HCEC 1CT (cell line): Measurements from ENCODE around the gene IKZF5.

Source experiments
- DNase-seq: peaks from one replicate; pipeline ENCODE4 v3.0.0-alpha.2; 2017

Gene IKZF5

DNA sequence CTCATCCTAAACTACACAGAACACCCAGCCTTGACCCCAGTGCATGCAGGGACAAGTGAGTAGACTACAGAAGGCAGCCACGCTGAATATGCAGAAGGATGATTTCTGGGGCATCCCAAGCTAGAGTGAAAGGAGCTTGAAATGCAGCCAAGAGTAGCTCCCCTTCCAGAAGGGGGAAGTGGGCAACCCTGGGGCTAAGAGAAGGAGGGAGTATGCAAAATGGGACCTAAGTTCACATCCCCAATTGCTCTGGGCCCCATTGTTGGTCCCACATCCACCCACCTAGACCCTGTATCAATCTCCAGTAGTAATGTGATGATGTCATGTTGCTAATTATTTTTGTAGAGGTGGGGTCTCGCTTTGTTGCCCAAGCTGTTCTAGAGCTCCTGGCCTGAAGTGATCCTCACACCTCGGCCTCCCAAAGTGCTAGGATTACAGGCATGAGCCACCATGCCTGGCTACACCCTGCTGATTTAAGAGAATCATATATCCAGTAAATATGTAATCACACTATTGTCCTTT, 34.0 kb downstream of the IKZF5 start:
- no peak for DNase-seq

DNA sequence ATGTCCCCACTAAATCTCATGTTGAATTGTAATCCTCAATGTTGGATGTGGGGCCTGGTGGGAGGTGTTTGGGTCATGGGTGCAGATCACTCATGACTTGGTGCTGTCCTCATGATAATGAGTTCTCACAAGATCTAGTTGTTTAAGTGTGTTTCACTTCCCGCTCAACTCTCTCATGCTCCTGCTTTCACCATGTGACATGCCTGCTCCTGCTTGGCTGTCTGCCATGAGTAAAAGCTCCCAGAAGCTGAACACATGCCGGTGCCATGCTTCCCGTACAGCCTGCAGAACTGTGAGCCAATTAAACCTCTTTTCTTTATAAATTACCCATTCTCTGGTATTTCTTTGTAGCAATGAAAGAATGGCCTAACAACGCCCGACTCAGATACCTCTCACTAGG, 34.6 kb downstream of the IKZF5 start:
- no peak for DNase-seq

DNA sequence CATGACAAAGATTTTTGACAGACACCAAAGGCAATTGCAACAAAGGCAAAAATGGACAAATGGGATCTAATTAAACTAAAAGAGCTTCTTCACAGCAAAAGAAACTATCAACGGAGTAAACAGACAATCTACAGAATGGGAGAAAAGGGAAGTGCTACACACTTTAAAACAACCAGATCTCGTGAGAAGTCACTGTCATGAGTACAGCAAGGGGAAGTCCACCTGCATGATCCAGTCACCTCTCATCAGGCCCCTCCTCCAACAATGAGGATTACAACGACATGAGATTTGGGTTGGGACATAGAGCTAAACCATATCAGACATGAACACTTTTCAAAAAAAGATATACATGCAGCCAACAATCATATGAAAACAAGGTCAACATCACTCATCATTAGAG, 39.9 kb downstream of the IKZF5 start:
- DNase-seq, result no peak

DNA sequence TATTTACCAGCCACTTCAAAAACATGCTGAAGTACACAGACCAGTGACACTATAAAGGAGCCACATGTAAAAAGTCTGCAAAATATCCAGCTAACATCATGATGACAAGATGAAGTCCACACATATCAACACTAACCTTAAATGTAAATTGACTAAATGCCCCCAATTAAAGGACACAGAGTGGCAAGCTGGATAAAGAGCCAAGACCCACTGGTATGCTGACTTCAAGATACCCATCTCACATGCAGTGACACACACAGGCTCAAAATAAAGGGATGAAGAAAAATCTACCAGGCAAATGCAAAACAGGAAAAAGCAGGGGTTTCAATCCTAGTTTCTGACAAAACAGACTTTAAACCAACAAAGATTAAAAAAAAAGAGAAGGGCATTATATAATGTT, 41.7 kb downstream of the IKZF5 start:
- no peak for DNase-seq

DNA sequence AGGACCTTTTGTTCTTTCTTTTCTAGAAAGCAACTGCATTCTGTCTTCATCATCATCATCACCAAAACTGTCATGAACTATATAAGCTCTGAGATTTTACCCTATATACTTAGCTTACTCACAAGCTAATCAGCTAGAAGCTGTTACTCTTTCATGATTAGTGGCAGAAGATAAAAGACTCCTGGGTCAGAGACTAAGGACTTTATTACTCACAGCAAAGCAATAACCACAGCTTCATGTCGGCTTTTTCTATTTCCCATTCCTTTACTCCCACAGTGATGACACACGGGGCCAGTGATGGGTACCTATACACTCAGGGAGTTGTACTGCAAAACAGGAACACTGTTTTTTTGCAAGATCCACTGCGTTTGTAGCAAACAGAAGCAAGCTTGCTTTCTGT, 46.2 kb downstream of the IKZF5 start:
- DNase-seq, result no peak

DNA sequence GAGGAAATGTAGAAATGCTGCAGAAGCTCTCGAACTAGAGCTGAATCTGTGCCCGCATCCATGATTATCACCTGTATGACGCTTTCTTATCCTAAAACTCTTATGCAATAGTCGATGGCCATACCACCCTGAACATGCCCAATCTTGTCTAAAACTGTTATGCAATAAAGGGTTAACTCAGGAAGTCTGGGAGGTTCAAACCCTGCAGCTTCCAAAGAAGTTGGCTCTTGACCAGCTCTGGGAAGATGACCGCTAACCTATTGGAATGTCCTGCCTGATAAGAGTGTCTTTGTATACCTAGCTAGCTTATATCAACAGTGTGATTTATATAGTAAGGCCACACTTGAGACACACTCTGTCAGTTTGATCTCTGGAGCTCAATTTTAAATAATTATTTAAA, 51.1 kb downstream of the IKZF5 start:
- DNase-seq, result no peak

DNA sequence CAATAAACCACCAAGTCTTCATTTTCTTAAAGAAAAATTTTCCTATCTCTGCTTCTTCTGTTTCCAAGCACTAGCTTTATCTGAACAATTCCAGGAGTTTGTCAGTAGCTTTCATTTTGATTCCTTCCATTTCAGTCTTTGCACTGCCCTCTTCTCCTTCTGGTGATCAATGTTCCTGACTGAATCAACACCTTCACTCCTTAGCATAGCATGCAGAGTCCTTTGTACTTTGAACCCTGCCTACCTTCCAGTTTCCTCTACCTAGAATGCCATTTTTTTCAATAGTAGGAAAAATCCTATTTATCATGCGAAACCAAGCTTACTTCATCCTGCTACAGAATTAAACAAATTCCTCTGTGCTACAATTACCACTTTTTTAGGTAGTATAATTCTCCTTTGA, 52.7 kb downstream of the IKZF5 start:
- DNase-seq, result no peak

DNA sequence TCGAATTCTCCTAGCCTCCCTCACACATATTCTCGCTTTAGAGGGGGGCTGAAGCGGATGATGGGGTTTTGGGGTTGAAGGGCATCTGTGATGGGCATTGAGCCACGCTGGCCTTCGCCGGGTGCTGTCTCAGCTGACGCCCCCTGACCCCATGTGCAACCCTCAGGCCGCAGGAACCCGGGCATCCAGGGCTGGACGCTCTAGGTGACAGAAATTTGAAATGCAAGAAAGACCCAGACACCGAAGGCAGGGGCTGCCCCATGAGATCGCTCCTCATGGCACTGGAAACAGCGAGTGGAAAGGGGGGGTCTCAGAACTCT, 53.9 kb downstream of the IKZF5 start:
- no peak for DNase-seq

DNA sequence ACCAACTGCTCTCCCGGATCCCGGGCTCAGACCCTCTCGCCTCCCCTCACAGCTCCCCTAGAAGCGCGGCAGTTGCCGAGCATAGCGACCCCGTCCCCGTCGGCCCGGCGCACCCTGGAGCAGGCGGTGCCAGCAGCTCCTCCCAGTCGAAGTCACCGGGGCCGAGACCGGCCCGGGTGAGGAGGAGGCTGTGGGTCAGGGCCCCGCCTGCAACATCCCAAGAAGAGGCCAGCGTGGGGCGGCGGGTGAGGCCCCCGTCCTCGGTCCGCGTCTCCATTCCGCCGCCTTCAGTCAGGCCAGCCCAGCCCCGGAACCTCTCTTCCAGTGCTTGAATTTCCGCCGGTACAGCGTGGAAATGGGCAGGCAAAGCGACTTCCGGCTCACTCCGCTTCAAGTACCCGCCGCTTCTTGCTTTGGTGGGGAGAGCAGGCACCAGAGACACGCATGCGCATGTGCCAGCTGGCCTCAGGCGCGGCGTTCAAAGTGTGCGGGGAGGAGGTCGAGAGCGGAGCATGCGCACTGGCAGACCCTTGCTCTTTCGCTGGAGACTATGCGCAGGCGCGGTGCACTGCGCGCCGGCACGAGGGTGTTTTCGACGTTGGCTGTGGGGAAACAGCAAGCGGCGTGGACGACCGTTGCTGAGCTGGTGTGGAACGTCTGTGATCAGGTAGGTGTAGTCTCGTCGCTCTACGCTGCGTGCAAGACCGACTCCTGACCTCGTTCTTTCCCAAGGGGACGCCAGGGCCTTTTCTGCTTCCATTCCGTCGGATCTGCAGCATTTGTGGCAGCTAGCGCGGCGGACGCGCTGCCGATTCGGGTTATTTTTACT, 54.5 kb downstream of the IKZF5 start, which contains the start of gene C10orf88:
Gene C10orf88, minus strand, starts transcription at position 326 of the 829 bp plus-strand sequence. Its CDS starts 49 bp downstream, at position 277.
- peak; percentile 100 for DNase-seq

DNA sequence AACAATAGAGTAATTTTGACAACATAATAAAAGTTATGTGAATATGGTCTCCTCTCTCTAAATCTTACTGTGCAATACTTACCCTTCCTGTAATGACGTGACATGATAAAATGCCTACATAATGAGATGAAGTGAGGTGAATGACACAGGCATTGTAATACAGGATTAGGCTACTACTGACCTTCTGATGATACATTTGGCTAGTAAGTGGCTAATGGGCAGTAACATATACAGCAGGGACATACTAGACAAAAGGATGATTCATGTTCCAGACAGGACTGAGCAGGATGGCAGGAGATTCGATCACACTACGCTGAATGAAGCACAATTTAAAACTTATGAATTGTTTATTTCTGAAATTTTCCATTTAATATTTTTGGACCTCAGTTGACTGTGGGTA, 59.3 kb downstream of the IKZF5 start:
- no peak for DNase-seq
